Urinary bladder (tissue), 4 donors: Measurements from ENCODE around the gene SPANXN4. TPM values are rescaled to one million over a fixed set of nuclear protein-coding genes. Genes with fewer than 3 reads are reported as not detected.

Source experiments
- DNase-seq: peaks from one replicate; pipeline ENCODE4 v3.0.0-alpha.2; 2015; ENCODE audit errors: extremely low spot score
- H3K27ac ChIP-seq: one replicate; pipeline ENCODE4 v1.5.1; 2013; ENCODE audit warnings: low read depth, mild to moderate bottlenecking, moderate library complexity
- H3K36me3 ChIP-seq: one replicate; pipeline ENCODE4 v1.6.1; 2013; ENCODE audit warnings: mild to moderate bottlenecking, moderate library complexity; ENCODE audit not compliant: insufficient read depth
- H3K4me1 ChIP-seq: one replicate; pipeline ENCODE4 v1.6.1; 2013; ENCODE audit warnings: mild to moderate bottlenecking, moderate library complexity; ENCODE audit not compliant: insufficient read depth
- H3K4me3 ChIP-seq: one replicate; pipeline ENCODE4 v1.5.1; 2013; ENCODE audit warnings: low read depth, low read length
- WGBS: extraction: QIAGEN DNeasy Blood & Tissue Kit; methylation state at CpG from one replicate; pipeline ENCODE4 v1.1.7; 2013; 5-methylcytosine and 5-hydroxymethylcytosine counted together
- polyA plus RNA-seq: library from polyadenylated mRNA; stranded (reverse); fragments of 200-250 nt; gene quantifications from one replicate; pipeline ENCODE4 v1.2.3, GENCODE V29; 2013
- total RNA-seq: library from RNA; depleted of rRNA; stranded (reverse); fragments of >200 nt; gene quantifications from one replicate; pipeline ENCODE4 v1.2.3, GENCODE V29; 2014
- donor health status: healthy with polysubstance abuse.
- donor health status: healthy.

The SPANXN4 gene
- total RNA-seq (not detected), polyA plus RNA-seq (not detected)

DNA sequence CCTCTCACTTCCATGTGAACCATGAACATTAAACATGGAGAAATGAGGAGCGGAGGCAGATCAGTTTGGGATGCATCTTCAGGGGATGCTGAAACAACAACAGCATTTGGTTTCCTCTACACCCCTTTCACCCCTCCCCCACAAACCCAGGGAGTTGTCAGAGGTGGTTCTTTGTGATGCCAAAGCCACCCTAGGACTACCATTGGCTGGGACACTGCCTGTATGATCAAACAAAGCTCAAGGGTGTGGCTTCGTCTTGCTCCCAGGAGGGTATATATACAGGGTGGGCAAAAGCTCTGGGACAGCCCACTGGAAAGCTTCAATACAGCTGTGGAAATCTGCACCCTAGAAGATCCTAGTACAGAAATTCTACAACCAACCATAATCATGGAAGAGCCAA, at the start of gene SPANXN4:
Gene SPANXN4 (plus strand): TSS at position 301 of the 400 bp plus-strand sequence. CDS start 87 bp downstream, at position 388.
- Histone ChIP-seq H3K4me1 (no peaks in the 10 kb centered on the region), H3K4me3 (no peak within 1 kb of the TSS), H3K36me3 (no peaks in the 10 kb centered on the region), H3K27ac (no peak within 1 kb of the TSS)
- WGBS: 80% methylated on average over 2 of the region's 2 CpGs
- DNase-seq: no peak

DNA sequence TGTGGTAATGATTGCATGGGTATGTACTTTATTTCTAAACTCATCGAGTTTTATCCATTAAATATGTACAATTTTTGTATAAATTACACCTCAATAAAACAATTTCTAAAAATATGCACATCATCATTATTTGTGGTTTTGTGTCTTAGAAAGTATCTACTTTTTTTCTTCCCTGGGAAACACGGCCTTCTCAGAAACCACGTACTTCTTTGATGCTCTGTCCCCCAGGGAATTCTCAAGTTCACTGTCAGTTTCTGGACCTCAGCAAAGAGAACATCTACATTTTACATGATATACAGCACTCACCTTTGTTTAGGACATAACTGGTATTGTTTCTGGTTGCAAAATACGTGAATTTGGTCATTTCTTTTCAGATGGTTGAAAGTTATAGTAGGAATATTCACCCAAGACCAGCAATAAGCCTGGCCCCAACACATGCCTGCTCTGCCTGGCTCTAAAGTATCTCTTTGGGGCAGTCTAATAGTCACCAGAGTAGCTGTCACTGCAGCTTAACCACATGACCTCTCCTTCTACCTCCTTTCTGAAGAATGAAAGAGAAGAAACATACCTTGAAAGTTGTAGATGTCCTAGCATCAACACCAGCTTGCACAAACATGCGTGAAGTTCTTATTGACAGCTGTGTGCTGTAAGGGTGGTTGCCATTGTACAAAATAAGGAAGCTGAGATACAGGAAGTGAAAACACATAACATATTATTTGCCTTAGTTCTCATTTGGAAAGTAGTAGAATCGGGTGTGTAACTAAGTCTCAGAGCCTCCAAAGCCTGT, 48.4 kb upstream of the SPANXN4 start:
- Histone ChIP-seq H3K36me3 (no peaks in the 10 kb centered on the region), H3K4me1 (no peaks in the 10 kb centered on the region), H3K27ac (no peak overlapping the region), H3K4me3 (no peak overlapping the region)
- no peak for DNase-seq
- WGBS: 85% methylated on average over 6 of the region's 6 CpGs

DNA sequence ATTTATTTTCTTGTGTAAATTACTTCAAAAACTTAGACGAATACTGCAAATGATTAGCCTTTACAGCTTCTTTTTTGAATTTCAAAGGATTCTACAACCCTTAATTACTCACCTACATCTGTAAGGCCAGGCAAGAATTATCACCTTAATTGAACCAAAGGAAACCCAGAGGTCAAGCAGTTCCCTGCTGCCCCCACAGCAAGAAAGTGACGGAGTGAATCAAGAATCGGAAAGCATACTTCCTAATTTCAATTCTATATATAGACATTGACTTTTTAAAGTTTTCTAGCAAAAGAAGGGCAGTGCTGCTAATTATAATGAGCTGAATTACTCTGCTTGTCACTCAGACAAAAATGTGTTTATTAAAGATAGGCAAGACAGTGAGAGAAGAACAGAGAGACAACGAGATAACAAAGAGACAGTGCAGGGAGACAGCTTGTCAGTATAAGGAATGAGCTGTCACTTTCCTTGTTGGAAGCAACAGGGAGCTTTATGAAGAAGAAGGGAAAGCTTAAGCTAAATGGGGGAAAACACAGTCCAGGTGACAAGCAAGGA, 47.5 kb upstream of the SPANXN4 start:
- no peak for DNase-seq
- Histone ChIP-seq H3K36me3 (no peaks in the 10 kb centered on the region), H3K4me1 (no peaks in the 10 kb centered on the region), H3K4me3 (no peak overlapping the region), H3K27ac (no peak overlapping the region)
- WGBS: 54% methylated on average over 4 of the region's 4 CpGs

DNA sequence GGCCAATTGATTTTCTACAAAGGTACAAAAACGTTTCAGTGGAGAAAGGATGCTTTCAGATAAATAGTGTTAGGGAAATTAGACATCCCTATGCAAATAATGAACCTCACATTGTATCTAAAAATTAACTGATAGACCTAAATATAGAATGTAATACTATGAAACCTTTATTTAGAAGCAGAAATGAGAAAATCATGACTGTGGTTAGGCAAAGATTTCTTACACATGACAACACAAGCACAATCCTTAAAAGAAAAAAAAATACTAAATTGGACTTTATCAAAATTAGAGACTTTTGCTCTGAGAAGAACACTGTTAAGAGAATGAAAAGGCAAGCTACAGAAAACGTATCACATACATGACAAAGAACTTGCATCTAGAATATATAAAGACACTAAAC, 43.0 kb upstream of the SPANXN4 start:
- WGBS: 46% methylated on average over 2 of the region's 2 CpGs
- H3K4me1 ChIP-seq: no peaks in the 10 kb centered on the region
- DNase-seq: no peak
- no peak overlapping the region for H3K27ac ChIP-seq
- no peaks in the 10 kb centered on the region for H3K36me3 ChIP-seq
- no peak overlapping the region for H3K4me3 ChIP-seq

DNA sequence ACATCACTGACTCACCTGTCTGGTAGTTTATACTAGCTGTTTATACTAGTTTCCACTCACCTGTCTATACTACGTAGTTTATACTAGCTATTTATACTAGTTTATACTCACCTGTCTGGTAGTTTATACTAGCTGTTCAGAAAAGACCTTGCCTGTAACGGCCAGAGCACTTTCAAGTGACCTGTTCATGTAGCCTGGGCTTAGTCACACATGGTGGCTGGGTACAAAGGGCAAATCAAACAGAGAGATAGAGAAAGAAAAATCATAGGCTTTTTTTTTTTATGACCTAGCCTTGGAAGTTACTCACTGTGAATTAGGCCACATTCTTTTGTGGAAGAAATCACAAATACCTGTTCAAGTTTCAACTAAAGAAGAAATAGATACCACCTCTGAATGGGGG, 30.7 kb upstream of the SPANXN4 start:
- 36% methylated on average over 2 of the region's 2 CpGs for WGBS
- H3K36me3 ChIP-seq: no peaks in the 10 kb centered on the region
- H3K4me3 ChIP-seq: no peak overlapping the region
- H3K4me1 ChIP-seq: no peaks in the 10 kb centered on the region
- DNase-seq: no peak
- no peak overlapping the region for H3K27ac ChIP-seq

- WGBS: 82% methylated on average over 8 of the region's 8 CpGs
- Histone ChIP-seq H3K4me1 (no peaks in the 10 kb centered on the region), H3K27ac (no peak overlapping the region), H3K4me3 (no peak overlapping the region), H3K36me3 (no peaks in the 10 kb centered on the region)
- no peak for DNase-seq
These were observed 27.1 kb upstream of the SPANXN4 start for GRCh38 chrX:142998447-142999198.

GRCh38 chrX:142999199-142999701, 26.5 kb upstream of the SPANXN4 start:
- DNase-seq: no peak
- H3K36me3 ChIP-seq: no peaks in the 10 kb centered on the region
- no peak overlapping the region for H3K4me3 ChIP-seq
- H3K27ac ChIP-seq: no peak overlapping the region
- WGBS: 88% methylated on average over 6 of the region's 6 CpGs
- no peaks in the 10 kb centered on the region for H3K4me1 ChIP-seq

- no peak for DNase-seq
- H3K27ac ChIP-seq: no peak overlapping the region
- no peak overlapping the region for H3K4me3 ChIP-seq
- no peaks in the 10 kb centered on the region for H3K4me1 ChIP-seq
- 71% methylated on average over 2 of the region's 2 CpGs for WGBS
- H3K36me3 ChIP-seq: no peaks in the 10 kb centered on the region
These were observed 23.5 kb upstream of the SPANXN4 start for GRCh38 chrX:143002206-143002605.

GRCh38 chrX:143017272-143017671, 8.5 kb upstream of the SPANXN4 start:
- Histone ChIP-seq H3K36me3 (no peaks in the 10 kb centered on the region), H3K4me1 (no peaks in the 10 kb centered on the region), H3K4me3 (no peak overlapping the region), H3K27ac (no peak overlapping the region)
- no peak for DNase-seq
- 79% methylated on average over 2 of the region's 2 CpGs for WGBS

- DNase-seq: no peak
- Histone ChIP-seq H3K4me3 (no peak overlapping the region), H3K4me1 (no peaks in the 10 kb centered on the region), H3K36me3 (no peaks in the 10 kb centered on the region), H3K27ac (no peak overlapping the region)
- 67% methylated on average over 6 of the region's 6 CpGs for WGBS
These were observed 1.5 kb downstream of the SPANXN4 start for GRCh38 chrX:143027275-143027674.

DNA sequence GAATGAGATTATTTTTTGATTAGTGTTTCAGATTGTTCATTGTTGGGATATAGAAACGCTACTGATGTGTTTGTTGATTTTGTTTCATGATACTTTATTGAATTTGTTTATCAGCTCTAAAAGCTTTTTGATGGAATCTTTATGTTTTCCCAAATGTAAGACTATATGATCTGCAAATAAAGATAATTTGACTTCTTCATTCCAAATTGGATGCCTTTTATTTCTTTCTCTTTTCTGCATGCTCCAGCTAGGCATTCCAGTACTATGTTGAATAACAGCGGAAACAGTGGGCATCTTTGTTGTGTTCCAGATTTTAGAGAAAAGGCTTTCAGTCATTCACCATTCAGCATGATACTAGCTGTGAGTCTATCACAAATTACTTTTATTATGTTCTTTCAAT, 21.8 kb downstream of the SPANXN4 start:
- no peaks in the 10 kb centered on the region for H3K36me3 ChIP-seq
- no peak overlapping the region for H3K4me3 ChIP-seq
- DNase-seq: no peak
- H3K27ac ChIP-seq: no peak overlapping the region
- WGBS: 90% methylated on average over 2 of the region's 2 CpGs
- H3K4me1 ChIP-seq: no peaks in the 10 kb centered on the region

DNA sequence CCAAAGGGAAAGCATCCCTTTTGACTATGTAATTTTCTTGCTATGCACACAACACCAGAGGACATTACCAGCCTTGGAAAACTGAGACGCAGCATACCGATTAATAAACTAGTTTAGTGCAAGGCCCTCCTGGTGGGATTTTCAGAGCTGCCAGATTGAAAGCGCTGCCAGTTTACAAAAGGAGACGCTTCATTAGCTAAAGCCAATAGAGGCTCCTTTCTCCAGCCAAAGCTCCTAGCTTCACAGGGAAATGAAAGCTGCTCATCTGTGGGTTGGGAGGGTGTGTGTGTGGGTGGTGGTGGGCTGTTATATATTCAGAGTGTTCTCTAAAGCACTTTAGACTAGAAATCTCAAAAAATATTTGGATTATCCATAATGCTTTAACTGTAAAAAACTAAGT, 32.4 kb downstream of the SPANXN4 start:
- 60% methylated on average over 4 of the region's 4 CpGs for WGBS
- H3K4me3 ChIP-seq: no peak overlapping the region
- no peak overlapping the region for H3K27ac ChIP-seq
- DNase-seq: no peak
- no peaks in the 10 kb centered on the region for H3K36me3 ChIP-seq
- no peaks in the 10 kb centered on the region for H3K4me1 ChIP-seq

DNA sequence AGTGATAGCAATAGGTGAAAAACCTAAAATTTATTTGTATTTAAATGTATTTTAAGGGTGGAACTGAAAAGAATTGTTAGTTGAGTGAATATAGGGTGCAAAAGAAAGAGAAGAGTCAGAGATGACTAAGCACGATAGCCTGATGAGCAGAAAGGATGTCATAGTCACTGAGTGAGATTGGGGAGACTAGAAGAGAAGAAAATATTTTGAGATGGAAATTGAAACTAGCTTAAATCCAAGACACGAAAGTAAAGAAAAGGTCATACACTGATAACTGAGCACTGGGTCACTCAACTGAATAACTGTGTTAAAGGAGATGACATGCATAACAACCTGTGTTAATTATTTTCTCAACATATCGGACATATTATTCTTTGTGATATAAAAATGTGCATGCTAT, 55.5 kb downstream of the SPANXN4 start:
- Histone ChIP-seq H3K4me1 (no peaks in the 10 kb centered on the region), H3K36me3 (no peaks in the 10 kb centered on the region), H3K27ac (no peak overlapping the region), H3K4me3 (no peak overlapping the region)
- DNase-seq: no peak
- WGBS: 89% methylated on average over 3 of the region's 3 CpGs

DNA sequence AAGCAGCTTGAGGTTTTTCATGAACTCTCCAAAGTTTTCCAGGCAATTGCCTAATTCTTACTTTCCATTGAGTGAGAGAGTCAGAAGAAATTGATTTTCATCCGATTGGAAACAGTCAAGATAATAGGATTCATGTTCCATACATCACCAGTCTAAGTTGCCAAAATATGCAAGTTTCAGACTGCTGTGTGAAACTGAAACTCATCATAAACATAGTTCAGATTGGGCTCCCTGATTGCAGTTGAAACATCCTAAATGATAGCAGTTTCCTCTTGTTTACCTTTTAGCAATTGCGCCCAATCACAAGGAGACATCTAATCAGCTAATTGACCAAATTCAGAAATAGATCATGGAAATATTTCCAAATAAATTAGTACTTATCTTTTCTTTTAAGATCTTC, 56.8 kb downstream of the SPANXN4 start:
- DNase-seq: no peak
- Histone ChIP-seq H3K4me1 (no peaks in the 10 kb centered on the region), H3K4me3 (no peak overlapping the region), H3K27ac (no peak overlapping the region), H3K36me3 (no peaks in the 10 kb centered on the region)
- 83% methylated on average over 2 of the region's 2 CpGs for whole genome bisulfite sequencing
